ENCODE data around the gene WDFY1. TPM values are rescaled to one million over a fixed set of nuclear protein-coding genes. Genes with fewer than 3 reads are reported as not detected.

Gene WDFY1
- polyA plus RNA-seq, 3 donors = 31.7 to 59.8 (median 40.7) TPM

DNA sequence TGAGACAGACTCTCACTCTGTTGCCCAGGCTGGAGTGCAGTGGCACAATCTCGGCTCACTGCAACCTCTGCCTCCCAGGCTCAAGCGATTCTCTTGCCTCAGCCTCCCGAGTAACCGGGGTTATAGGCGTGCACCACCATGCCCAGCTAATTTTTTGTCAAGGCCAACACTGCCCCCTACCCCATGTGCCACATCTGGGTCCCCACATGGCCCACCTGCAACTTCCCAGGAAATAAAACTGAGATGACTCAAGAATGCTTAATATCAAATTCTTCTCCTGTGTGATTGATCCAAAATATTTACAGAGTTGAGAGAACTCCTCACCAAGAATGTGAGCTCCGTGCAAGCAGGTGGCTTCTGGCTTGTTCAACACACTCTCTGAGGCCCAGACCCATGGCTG is 116.8 kb downstream of the WDFY1 start:
- intact Hi-C loops (cut with micrococcal nuclease) = no loop called here
- no peaks in the 10 kb centered on the region for H3K4me1 Mint-ChIP-seq
- Histone ChIP-seq H3K4me1 (ENCODE audit: control insufficient read depth in 1 of 2, insufficient read depth in 2 of 2, low read length in 2 of 2) (no peaks in the 10 kb centered on the region), H3K9ac (ENCODE audit: insufficient read depth, low read length, poor library complexity, severe bottlenecking) (no peak overlapping the region), H3K4me2 (replicated peaks; ENCODE audit: extremely low read depth, low read length, poor library complexity, severe bottlenecking) (no peak overlapping the region), H3K27me3 (ENCODE audit: control insufficient read depth in 2 of 2, insufficient read depth in 2 of 2, low read length in 2 of 2) (no peaks in the 10 kb centered on the region), H2AFZ (ENCODE audit: insufficient read depth, low read depth, low read length, poor library complexity, severe bottlenecking) (no peak overlapping the region), H3K27ac (ENCODE audit: low read depth in 1 of 2, low read length in 2 of 2) (no peak overlapping the region), H3K9me3 (replicated peaks in 1 of 2; ENCODE audit: control insufficient read depth in 1 of 2, insufficient read depth in 1 of 2, low read length in 2 of 2) (no peaks in the 10 kb centered on the region), H3K4me3 (replicated peaks in 1 of 3; ENCODE audit: low read depth in 2 of 3, low read length in 3 of 3) (no peak overlapping the region), H4K20me1 (ENCODE audit: insufficient read depth, low read length) (no peaks in the 10 kb centered on the region), H3K36me3 (replicated peaks in 1 of 2; ENCODE audit: control insufficient read depth in 1 of 2, insufficient read depth in 2 of 2, low read length in 2 of 2) (no peaks in the 10 kb centered on the region), H3K79me2 (ENCODE audit: insufficient read depth, low read length) (peaks cover 44% of the 10 kb centered on the region)
- peaks cover 0 to 3% (median 0%) of the 10 kb centered on the region in 7 donors for H3K9me3 Mint-ChIP-seq
- no peak for DNase-seq
- no peak overlapping the region for H3K4me3 Mint-ChIP-seq
- peaks cover 3 to 16% of the 10 kb centered on the region in 2 donors for H3K36me3 Mint-ChIP-seq
- WGBS (ENCODE audit: insufficient coverage) = 96% methylated on average over 5 of the region's 6 CpGs
- no peaks in the 10 kb centered on the region for H3K27me3 Mint-ChIP-seq (ENCODE audit: low read depth in 3 of 3)
- H3K27ac Mint-ChIP-seq = peak overlapping the region in 1 of 7 donors; percentile 40
- TF ChIP-seq, protein P1, sequence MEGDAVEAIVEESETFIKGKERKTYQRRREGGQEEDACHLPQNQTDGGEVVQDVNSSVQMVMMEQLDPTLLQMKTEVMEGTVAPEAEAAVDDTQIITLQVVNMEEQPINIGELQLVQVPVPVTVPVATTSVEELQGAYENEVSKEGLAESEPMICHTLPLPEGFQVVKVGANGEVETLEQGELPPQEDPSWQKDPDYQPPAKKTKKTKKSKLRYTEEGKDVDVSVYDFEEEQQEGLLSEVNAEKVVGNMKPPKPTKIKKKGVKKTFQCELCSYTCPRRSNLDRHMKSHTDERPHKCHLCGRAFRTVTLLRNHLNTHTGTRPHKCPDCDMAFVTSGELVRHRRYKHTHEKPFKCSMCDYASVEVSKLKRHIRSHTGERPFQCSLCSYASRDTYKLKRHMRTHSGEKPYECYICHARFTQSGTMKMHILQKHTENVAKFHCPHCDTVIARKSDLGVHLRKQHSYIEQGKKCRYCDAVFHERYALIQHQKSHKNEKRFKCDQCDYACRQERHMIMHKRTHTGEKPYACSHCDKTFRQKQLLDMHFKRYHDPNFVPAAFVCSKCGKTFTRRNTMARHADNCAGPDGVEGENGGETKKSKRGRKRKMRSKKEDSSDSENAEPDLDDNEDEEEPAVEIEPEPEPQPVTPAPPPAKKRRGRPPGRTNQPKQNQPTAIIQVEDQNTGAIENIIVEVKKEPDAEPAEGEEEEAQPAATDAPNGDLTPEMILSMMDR (IDR thresholded peaks at IDR 0.05) = no peak

- no peaks in the 10 kb centered on the region for H3K4me1 Mint-ChIP-seq
- no peak overlapping the region for H3K4me3 Mint-ChIP-seq
- no peaks in the 10 kb centered on the region for H3K36me3 ChIP-seq (replicated peaks in 1 of 2; ENCODE audit: control insufficient read depth in 1 of 2, insufficient read depth in 2 of 2, low read length in 2 of 2)
- TF ChIP-seq, protein P1 (IDR thresholded peaks at IDR 0.05) = no peak
- no peaks in the 10 kb centered on the region for H3K4me1 ChIP-seq (ENCODE audit: control insufficient read depth in 1 of 2, insufficient read depth in 2 of 2, low read length in 2 of 2)
- H3K9me3 Mint-ChIP-seq = peaks cover 0 to 3% (median 0%) of the 10 kb centered on the region in 7 donors
- no peak overlapping the region for H3K4me3 ChIP-seq (replicated peaks in 1 of 3; ENCODE audit: low read depth in 2 of 3, low read length in 3 of 3)
- H3K27ac Mint-ChIP-seq = peak overlapping the region in 1 of 7 donors; percentile 1
- intact Hi-C loops (cut with micrococcal nuclease) = no loop called here
- no peak overlapping the region for H3K27ac ChIP-seq (ENCODE audit: low read depth in 1 of 2, low read length in 2 of 2)
- H3K36me3 Mint-ChIP-seq = peaks cover 3 to 16% of the 10 kb centered on the region in 2 donors
- 100% methylated on average over 1 of the region's 4 CpGs for WGBS (ENCODE audit: insufficient coverage)
- no peak overlapping the region for H3K4me2 ChIP-seq (replicated peaks; ENCODE audit: extremely low read depth, low read length, poor library complexity, severe bottlenecking)
- DNase-seq = no peak
- no peaks in the 10 kb centered on the region for H3K27me3 ChIP-seq (ENCODE audit: control insufficient read depth in 2 of 2, insufficient read depth in 2 of 2, low read length in 2 of 2)
- H3K79me2 ChIP-seq (ENCODE audit: insufficient read depth, low read length) = peaks cover 38% of the 10 kb centered on the region
- peaks cover 0 to under 1% (median 0%) of the 10 kb centered on the region in 3 donors for H3K27me3 Mint-ChIP-seq (ENCODE audit: low read depth in 3 of 3)
- no peak overlapping the region for H3K9ac ChIP-seq (ENCODE audit: insufficient read depth, low read length, poor library complexity, severe bottlenecking)
- H4K20me1 ChIP-seq (ENCODE audit: insufficient read depth, low read length) = no peaks in the 10 kb centered on the region
- no peaks in the 10 kb centered on the region for H3K9me3 ChIP-seq (replicated peaks in 1 of 2; ENCODE audit: control insufficient read depth in 1 of 2, insufficient read depth in 1 of 2, low read length in 2 of 2)
- no peak overlapping the region for H2AFZ ChIP-seq (ENCODE audit: insufficient read depth, low read depth, low read length, poor library complexity, severe bottlenecking)
Observed at GRCh38 chr2:223826995-223827394, 118.1 kb downstream of the WDFY1 start.

Other genes starting within 250 kb of the WDFY1 start
- gene AP1S3, start 107.8 kb downstream of the WDFY1 start, polyA plus RNA-seq = 1 to 10 TPM in 1 of 3 donors, under 1 TPM in 2; 0.80 to 1.3 (median 0.81) TPM
- gene MRPL44, start 12.1 kb upstream of the WDFY1 start, polyA plus RNA-seq = 10 to 100 TPM in 2 of 3 donors, 1 to 10 TPM in 1; 7.5 to 28.4 (median 25.7) TPM
- not detected for gene SERPINE2, start 94.0 kb upstream of the WDFY1 start, polyA plus RNA-seq